Measurements from ENCODE around the gene ASPSCR1.

ASPSCR1 gene

GRCh38 chr17:82015311-82015971 is 38.0 kb downstream of the ASPSCR1 start:
- DNase-seq: no peak

- no peak for DNase-seq
These were observed 38.8 kb downstream of the ASPSCR1 start for GRCh38 chr17:82016061-82016874.

- no peak for DNase-seq
These were observed 39.5 kb downstream of the ASPSCR1 start for GRCh38 chr17:82016875-82017459.

GRCh38 chr17:82017612-82018151 is 40.3 kb downstream of the ASPSCR1 start:
- no peak for DNase-seq

- DNase-seq: no peak
These were observed 40.9 kb downstream of the ASPSCR1 start for GRCh38 chr17:82018152-82018988.

- no peak for DNase-seq
These were observed 41.7 kb downstream of the ASPSCR1 start for GRCh38 chr17:82018989-82019689.

- DNase-seq: peak; percentile 21
These were observed 42.5 kb downstream of the ASPSCR1 start for GRCh38 chr17:82019690-82020571.

GRCh38 chr17:82020572-82021106 is 43.2 kb downstream of the ASPSCR1 start:
- DNase-seq: no peak

GRCh38 chr17:82021107-82021899 is 43.9 kb downstream of the ASPSCR1 start:
- peak; percentile 17 for DNase-seq

GRCh38 chr17:82021900-82022309 is 44.5 kb downstream of the ASPSCR1 start:
- DNase-seq: no peak

GRCh38 chr17:82022310-82022980 is 45.0 kb downstream of the ASPSCR1 start, which contains the start of gene CENPX:
Gene CENPX, minus strand, starts transcription at chr17:82022878. Its CDS starts 17 bp downstream, at chr17:82022861.
- DNase-seq: no peak

GRCh38 chr17:82022981-82023446 is 45.6 kb downstream of the ASPSCR1 start, which contains the start of gene LRRC45:
Gene LRRC45, plus strand, starts transcription at chr17:82023305. Its CDS starts 339 bp downstream, at chr17:82023644.
- peak; percentile 98 for DNase-seq

GRCh38 chr17:82023447-82024241 is 46.2 kb downstream of the ASPSCR1 start:
- peak; percentile 16 for DNase-seq

GRCh38 chr17:82024859-82025258 is 47.4 kb downstream of the ASPSCR1 start:
- DNase-seq: no peak

- no peak for DNase-seq
These were observed 48.1 kb downstream of the ASPSCR1 start for GRCh38 chr17:82025401-82026107.

- DNase-seq: no peak
These were observed 50.8 kb downstream of the ASPSCR1 start for GRCh38 chr17:82028246-82028645.

- no peak for DNase-seq
These were observed 51.5 kb downstream of the ASPSCR1 start for GRCh38 chr17:82028966-82029365.

Measured in NCI-H1105 treated with DMSO at 0.1 percent for 48 hours (cell line).